ENCODE results near the gene PTPRR.

DNA sequence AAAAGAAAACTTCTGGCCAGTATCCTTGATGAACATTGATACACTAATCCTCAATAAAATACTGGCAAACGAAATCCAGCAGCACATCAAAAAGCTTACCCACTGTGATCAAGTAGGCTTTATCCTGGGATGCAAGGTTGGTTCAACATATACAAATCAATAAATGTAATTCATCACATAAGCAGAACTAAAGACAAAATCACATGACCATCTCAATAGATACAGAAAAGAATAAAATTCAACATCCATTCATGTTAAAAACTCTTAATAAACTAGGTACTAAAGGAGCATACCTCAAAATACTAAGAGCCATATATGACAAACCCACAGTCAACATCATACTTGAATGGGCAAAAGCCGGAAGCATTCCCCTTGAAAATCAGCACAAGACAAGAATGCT is 211.5 kb downstream of the PTPRR start:
- TF ChIP-seq, protein P1, sequence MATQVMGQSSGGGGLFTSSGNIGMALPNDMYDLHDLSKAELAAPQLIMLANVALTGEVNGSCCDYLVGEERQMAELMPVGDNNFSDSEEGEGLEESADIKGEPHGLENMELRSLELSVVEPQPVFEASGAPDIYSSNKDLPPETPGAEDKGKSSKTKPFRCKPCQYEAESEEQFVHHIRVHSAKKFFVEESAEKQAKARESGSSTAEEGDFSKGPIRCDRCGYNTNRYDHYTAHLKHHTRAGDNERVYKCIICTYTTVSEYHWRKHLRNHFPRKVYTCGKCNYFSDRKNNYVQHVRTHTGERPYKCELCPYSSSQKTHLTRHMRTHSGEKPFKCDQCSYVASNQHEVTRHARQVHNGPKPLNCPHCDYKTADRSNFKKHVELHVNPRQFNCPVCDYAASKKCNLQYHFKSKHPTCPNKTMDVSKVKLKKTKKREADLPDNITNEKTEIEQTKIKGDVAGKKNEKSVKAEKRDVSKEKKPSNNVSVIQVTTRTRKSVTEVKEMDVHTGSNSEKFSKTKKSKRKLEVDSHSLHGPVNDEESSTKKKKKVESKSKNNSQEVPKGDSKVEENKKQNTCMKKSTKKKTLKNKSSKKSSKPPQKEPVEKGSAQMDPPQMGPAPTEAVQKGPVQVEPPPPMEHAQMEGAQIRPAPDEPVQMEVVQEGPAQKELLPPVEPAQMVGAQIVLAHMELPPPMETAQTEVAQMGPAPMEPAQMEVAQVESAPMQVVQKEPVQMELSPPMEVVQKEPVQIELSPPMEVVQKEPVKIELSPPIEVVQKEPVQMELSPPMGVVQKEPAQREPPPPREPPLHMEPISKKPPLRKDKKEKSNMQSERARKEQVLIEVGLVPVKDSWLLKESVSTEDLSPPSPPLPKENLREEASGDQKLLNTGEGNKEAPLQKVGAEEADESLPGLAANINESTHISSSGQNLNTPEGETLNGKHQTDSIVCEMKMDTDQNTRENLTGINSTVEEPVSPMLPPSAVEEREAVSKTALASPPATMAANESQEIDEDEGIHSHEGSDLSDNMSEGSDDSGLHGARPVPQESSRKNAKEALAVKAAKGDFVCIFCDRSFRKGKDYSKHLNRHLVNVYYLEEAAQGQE (IDR thresholded peaks at IDR 0.05; ENCODE audit: insufficient read depth in 1 of 2, low read depth in 2 of 2, low read length in 2 of 2): no peak
- TF ChIP-seq SIN3A (IDR thresholded peaks at IDR 0.05; ENCODE audit: borderline replicate concordance, insufficient read depth, low read length): no peak
